Breast epithelium (tissue), 4 donors: ENCODE data around the gene GTPBP2. TPM values are rescaled to one million over a fixed set of nuclear protein-coding genes. Genes with fewer than 3 reads are reported as not detected.

ENCODE experiments used
- DNase-seq, 2 donors: peaks; one replicate each; pipeline ENCODE4 v3.0.0-alpha.2; 2019; ENCODE audit warnings: low spot score in 2 of 2
- H3K27ac ChIP-seq, 2 donors: fragments of 200-600 bp; sonication (generic) in 1 of 2; one replicate each; pipeline ENCODE4 v1.5.1; 2016 to 2019; ENCODE audit warnings: mild to moderate bottlenecking in 1 of 2
- H3K27me3 ChIP-seq, 2 donors: fragments of 200-600 bp; sonication (generic) in 1 of 2; one replicate each; pipeline versions ENCODE4 v1.5.1 to v1.6.0; 2017 to 2019; ENCODE audit warnings: control low read depth in 1 of 2, mild to moderate bottlenecking in 1 of 2
- H3K36me3 ChIP-seq: fragments of 200-600 bp; one replicate; pipeline ENCODE4 v1.5.1; 2019
- H3K4me1 ChIP-seq, 2 donors: fragments of 200-600 bp; sonication (generic); one replicate each; pipeline ENCODE4 v1.5.1; 2016 to 2019; ENCODE audit warnings: control low read depth in 1 of 2
- H3K4me3 ChIP-seq, 3 donors: fragments of 200-600 bp; sonication (generic); 1 replicate in 2 of 3; 2 replicates in 1 of 3; pipeline ENCODE4 v1.5.1; 2016 to 2019; ENCODE audit warnings: mild to moderate bottlenecking in 3 of 3, moderate library complexity in 2 of 3
- H3K9me3 ChIP-seq, 2 donors: fragments of 200-600 bp; sonication (generic) in 1 of 2; one replicate each; pipeline ENCODE4 v1.5.1; 2016 to 2019; ENCODE audit warnings: control low read depth in 1 of 2
- POLR2A ChIP-seq: fragments of 450-650 bp; IDR thresholded peaks from one replicate; pipeline ENCODE4 v1.6.1; 2016; ENCODE audit warnings: antibody characterized with exemption, mild to moderate bottlenecking, moderate library complexity
- POLR2AphosphoS5 ChIP-seq, 3 donors: sonication (generic); formaldehyde crosslinking; IDR thresholded peaks; one replicate each; pipeline ENCODE4 v1.6.1; 2017; ENCODE audit warnings: antibody characterized with exemption in 3 of 3
- intact Hi-C: fragments of 100-400 bp; cut with DNase I; formaldehyde crosslinking; loops from one replicate; pipeline ENCODE4 v1.15.1; 2023; ENCODE audit warnings: low total_unique reads
- total RNA-seq, 3 donors: library from RNA; depleted of rRNA; stranded (reverse); fragments of >200 nt; gene quantifications; one replicate each; pipeline ENCODE4 v1.1.0, GENCODE V29; 2016
- TF ChIP-seq, protein P1 (sequence below), 3 donors: fragments of 450-650 bp; IDR thresholded peaks; one replicate each; pipeline ENCODE4 v1.5.1; 2016 to 2017; ENCODE audit warnings: antibody characterized with exemption in 3 of 3, mild to moderate bottlenecking in 3 of 3, moderate library complexity in 3 of 3

GTPBP2 gene, protein sequence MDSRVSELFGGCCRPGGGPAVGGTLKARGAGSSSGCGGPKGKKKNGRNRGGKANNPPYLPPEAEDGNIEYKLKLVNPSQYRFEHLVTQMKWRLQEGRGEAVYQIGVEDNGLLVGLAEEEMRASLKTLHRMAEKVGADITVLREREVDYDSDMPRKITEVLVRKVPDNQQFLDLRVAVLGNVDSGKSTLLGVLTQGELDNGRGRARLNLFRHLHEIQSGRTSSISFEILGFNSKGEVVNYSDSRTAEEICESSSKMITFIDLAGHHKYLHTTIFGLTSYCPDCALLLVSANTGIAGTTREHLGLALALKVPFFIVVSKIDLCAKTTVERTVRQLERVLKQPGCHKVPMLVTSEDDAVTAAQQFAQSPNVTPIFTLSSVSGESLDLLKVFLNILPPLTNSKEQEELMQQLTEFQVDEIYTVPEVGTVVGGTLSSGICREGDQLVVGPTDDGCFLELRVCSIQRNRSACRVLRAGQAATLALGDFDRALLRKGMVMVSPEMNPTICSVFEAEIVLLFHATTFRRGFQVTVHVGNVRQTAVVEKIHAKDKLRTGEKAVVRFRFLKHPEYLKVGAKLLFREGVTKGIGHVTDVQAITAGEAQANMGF
- total RNA-seq, result 10 to 100 TPM; 41.4 to 58.0 (median 43.6) TPM

DNA sequence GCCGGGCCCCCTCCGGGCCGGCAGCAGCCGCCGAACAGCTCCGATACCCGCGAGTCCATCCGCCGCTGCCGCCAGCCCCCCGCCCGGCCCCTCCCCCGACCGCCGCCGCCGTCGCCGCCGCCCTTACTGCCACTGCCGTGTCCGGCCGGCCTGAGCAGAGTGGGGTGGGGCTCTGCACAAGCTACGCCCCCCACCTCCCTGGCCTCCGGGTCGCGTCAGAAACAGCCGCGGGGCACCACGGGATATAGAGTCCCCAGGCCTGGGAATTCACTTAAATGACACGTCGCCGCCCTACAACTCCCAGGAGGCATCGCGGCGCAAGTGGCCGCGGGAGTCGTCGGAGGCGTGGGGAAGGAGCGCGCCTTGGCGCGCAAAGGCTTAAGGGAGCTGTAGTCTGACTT, at the start of gene GTPBP2:
GTPBP2 (minus strand) TSS at position 161 of the 401 bp plus-strand sequence; CDS start at position 59, 102 bp downstream.
- H3K4me3 ChIP-seq, result peak within 1 kb of the TSS; percentile 90 to 99 (median 95)
- peak; percentile 99 to 100 for DNase-seq
- H3K27ac ChIP-seq, result peak within 1 kb of the TSS; percentile 98
- no peaks in the 10 kb centered on the region for H3K36me3 ChIP-seq
- intact Hi-C loops, result loop anchor here (2.0 kb wide), 1 partner anchor 58 kb away; no protein-coding TSS in a partner anchor
- TF ChIP-seq POLR2A, result no peak
- TF ChIP-seq POLR2AphosphoS5 (IDR thresholded peaks at IDR 0.05), result peak; percentile 7 to 69 (median 67)
- H3K27me3 ChIP-seq, result no peaks in the 10 kb centered on the region
- peaks cover 4% of the 10 kb centered on the region in 2 donors for H3K4me1 ChIP-seq
- no peaks in the 10 kb centered on the region for H3K9me3 ChIP-seq

- Histone ChIP-seq H3K36me3 (no peaks in the 10 kb centered on the region), H3K4me3 (no peak overlapping the region), H3K9me3 (no peaks in the 10 kb centered on the region), H3K27me3 (no peaks in the 10 kb centered on the region), H3K4me1 (no peaks in the 10 kb centered on the region), H3K27ac (no peak overlapping the region)
- no peak for DNase-seq
- intact Hi-C loops, result no loop called here
- no peak for TF ChIP-seq POLR2AphosphoS5 (IDR thresholded peaks at IDR 0.05)
- no peak for TF ChIP-seq POLR2A
- TF ChIP-seq, protein P1, sequence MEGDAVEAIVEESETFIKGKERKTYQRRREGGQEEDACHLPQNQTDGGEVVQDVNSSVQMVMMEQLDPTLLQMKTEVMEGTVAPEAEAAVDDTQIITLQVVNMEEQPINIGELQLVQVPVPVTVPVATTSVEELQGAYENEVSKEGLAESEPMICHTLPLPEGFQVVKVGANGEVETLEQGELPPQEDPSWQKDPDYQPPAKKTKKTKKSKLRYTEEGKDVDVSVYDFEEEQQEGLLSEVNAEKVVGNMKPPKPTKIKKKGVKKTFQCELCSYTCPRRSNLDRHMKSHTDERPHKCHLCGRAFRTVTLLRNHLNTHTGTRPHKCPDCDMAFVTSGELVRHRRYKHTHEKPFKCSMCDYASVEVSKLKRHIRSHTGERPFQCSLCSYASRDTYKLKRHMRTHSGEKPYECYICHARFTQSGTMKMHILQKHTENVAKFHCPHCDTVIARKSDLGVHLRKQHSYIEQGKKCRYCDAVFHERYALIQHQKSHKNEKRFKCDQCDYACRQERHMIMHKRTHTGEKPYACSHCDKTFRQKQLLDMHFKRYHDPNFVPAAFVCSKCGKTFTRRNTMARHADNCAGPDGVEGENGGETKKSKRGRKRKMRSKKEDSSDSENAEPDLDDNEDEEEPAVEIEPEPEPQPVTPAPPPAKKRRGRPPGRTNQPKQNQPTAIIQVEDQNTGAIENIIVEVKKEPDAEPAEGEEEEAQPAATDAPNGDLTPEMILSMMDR (IDR thresholded peaks at IDR 0.05), result no peak
These were observed 49.3 kb upstream of the GTPBP2 start for GRCh38 chr6:43678341-43678740.

DNA sequence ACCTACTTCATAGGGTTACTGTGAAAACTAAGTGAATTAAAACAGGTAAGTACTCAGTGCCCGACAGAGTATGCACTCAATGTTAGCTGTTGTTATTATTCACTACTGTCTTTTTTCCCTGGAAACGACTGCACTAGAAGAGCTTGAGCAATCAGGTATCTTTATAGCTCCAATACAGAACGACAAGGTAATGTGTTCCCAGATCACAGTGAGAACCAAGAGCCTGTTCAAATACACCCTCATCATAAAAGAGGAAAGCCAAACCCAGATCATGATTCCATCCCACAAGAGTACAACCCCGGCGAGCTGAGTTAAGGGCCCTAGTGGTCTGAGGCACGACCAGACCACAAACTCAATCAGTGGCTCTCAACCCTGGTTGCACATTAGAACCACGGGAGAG, 48.7 kb upstream of the GTPBP2 start:
- no peak for DNase-seq
- Histone ChIP-seq H3K27ac (no peak overlapping the region), H3K4me3 (no peak overlapping the region), H3K9me3 (no peaks in the 10 kb centered on the region), H3K4me1 (no peaks in the 10 kb centered on the region), H3K27me3 (no peaks in the 10 kb centered on the region), H3K36me3 (no peaks in the 10 kb centered on the region)
- intact Hi-C loops, result no loop called here
- TF ChIP-seq, protein P1 (IDR thresholded peaks at IDR 0.05), result no peak
- TF ChIP-seq POLR2A (no peak), POLR2AphosphoS5 (IDR thresholded peaks at IDR 0.05) (no peak)

- Histone ChIP-seq H3K4me3 (no peak overlapping the region), H3K27ac (no peak overlapping the region), H3K9me3 (no peaks in the 10 kb centered on the region), H3K4me1 (no peaks in the 10 kb centered on the region), H3K27me3 (no peaks in the 10 kb centered on the region), H3K36me3 (no peaks in the 10 kb centered on the region)
- intact Hi-C loops, result no loop called here
- TF ChIP-seq POLR2AphosphoS5 (IDR thresholded peaks at IDR 0.05) (no peak), POLR2A (no peak)
- TF ChIP-seq, protein P1 (IDR thresholded peaks at IDR 0.05), result no peak
- no peak for DNase-seq
These were observed 48.0 kb upstream of the GTPBP2 start for GRCh38 chr6:43676962-43677606.

DNA sequence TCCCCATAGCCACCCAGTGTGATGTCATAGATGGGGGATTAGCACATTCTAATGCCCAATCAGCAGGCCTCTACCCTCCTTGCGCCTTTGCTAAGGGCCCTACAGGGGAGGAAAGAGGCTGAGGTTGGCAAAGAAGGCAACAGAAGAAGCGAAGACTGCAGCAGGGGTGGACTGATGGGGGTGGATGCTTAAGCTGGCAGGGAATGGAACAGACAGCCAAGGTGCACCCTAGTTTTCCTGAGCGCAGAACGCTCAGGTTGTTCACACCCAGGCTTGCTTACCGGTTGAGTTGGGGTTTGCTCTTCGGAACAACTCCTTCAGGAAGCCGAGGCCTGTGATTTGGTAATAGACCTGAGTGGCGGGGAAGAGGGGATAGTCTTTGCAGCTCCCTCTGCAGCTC, 45.9 kb upstream of the GTPBP2 start:
- intact Hi-C loops, result no loop called here
- H3K36me3 ChIP-seq, result no peaks in the 10 kb centered on the region
- H3K9me3 ChIP-seq, result no peaks in the 10 kb centered on the region
- no peak overlapping the region for H3K27ac ChIP-seq
- no peaks in the 10 kb centered on the region for H3K4me1 ChIP-seq
- H3K4me3 ChIP-seq, result no peak overlapping the region
- H3K27me3 ChIP-seq, result no peaks in the 10 kb centered on the region
- no peak for TF ChIP-seq POLR2AphosphoS5 (IDR thresholded peaks at IDR 0.05)
- TF ChIP-seq, protein P1 (IDR thresholded peaks at IDR 0.05), result no peak
- TF ChIP-seq POLR2A, result no peak
- DNase-seq, result no peak
